ENCODE results near the gene PHACTR4.
"Not testable (repeated sequence)": the region's sequence is repeated elsewhere in the genome, so short reads cannot be mapped to it uniquely, and the experiment has no call there.

The PHACTR4 gene

DNA sequence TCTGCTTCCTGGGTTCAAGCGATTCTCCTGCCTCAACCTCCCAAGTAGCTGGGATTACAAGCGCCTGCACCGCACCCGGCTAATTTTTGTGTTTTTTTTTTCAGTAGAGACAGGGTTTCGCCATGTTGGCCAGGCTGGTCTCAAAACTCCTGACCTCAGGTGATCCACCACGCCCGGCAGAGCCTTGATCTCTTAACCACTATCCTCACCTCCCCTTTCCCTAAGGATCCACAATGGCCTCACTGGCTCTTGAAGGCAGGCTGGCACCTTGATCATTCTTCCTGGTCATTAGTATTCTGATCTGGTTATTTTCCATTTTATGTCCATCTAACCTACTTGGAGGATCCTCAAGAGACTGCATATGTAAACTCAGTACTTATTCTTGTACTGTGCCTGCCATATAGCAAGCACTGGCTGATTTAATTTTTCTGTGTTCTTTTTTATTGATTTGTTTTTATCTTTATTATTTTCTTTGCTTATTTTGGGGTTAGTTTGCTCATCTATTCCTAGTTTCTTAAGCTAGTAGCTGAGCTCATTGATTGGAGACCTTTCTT, 142.6 kb downstream of the PHACTR4 start:
- ChIA-PET CTCF (interaction anchor here (0.7 to 1.6 kb wide), 2 partner anchors 13 to 91 kb away, joined by 3 to 10 read pairs; no protein-coding TSS in a partner anchor), POLR2A (interaction anchor here (1.1 to 1.4 kb wide), 3 partner anchors 81 to 91 kb away, joined by 3 to 4 read pairs (median 4); no protein-coding TSS in a partner anchor)
- H3K4me3 ChIP-seq (ENCODE audit: low read depth, low read length) = no peak overlapping the region
- DNase-seq (ENCODE audit: low read depth, low spot score) = no peak
- TF ChIP-seq CTCF (IDR thresholded peaks at IDR 0.05; ENCODE audit: insufficient read depth, low read length, missing control alignments) = no peak

DNA sequence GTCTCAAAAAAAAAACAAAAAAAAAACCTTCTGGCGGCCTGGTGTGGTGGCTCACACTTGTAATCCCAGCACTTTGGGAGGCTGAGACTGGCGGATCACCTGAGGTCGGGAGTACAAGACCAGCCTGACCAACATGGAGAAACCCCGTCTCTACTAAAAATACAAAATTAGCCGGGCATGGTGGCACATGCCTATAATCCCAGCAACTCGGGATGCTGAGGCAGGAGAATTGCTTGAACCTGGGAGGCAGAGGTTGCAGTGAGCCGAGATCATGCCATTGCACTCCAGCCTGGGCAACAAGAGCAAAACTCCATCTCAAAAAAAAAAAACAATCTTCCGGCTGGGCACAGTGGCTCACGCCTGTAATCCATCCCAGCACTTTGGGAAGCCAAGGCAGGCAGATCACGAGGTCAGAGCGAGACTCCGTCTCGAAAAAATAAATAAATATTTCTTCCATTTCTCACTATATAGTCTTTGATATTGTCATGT, 144.9 kb downstream of the PHACTR4 start:
- H3K4me3 ChIP-seq (ENCODE audit: low read depth, low read length); DNase-seq (ENCODE audit: low read depth, low spot score); CTCF ChIA-PET: not testable (repeated sequence)
- POLR2A ChIA-PET = interaction anchor here (4.2 kb wide), 1 partner anchor 89 kb away, joined by 30 read pairs; no protein-coding TSS in a partner anchor

DNA sequence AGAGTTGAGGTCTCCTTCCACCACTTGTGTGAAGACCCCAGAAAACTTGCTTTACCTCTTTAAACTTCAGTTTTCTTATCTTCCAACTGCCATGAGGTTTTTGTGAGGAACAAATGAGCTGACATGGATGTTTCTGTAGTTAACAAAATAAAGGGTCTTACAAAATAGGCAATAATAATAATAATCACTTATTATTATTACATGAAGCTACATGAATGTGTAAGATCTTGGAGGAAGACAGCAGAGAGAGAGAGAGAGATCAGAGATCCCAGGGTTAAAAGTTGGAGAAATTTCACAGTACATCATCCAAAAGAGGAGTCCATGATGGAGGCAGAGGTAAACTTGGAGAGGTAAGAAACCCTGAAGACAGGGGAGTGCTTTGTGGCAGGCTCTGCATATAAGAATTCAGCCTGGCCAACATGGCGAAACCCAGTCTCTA, 147.0 kb downstream of the PHACTR4 start:
- TF ChIP-seq CTCF (IDR thresholded peaks at IDR 0.05; ENCODE audit: insufficient read depth, low read length, missing control alignments) = no peak
- no peak overlapping the region for H3K4me3 ChIP-seq (ENCODE audit: low read depth, low read length)
- ChIA-PET POLR2A (interaction anchor here (2.2 to 4.2 kb wide), 2 partner anchors 65 to 87 kb away, joined by 11 to 30 read pairs; no protein-coding TSS in a partner anchor), CTCF (interaction anchor here (0.8 to 6.0 kb wide), 8 partner anchors 10 to 361 kb away, joined by 3 to 114 read pairs (median 4); no protein-coding TSS in a partner anchor)
- no peak for DNase-seq (ENCODE audit: low read depth, low spot score)

- peak overlapping the region; percentile 75 for H3K4me3 ChIP-seq (ENCODE audit: low read depth, low read length)
- no peak for DNase-seq (ENCODE audit: low read depth, low spot score)
- POLR2A ChIA-PET = interaction anchor here (4.2 kb wide), 1 partner anchor 85 kb away, joined by 30 read pairs; no protein-coding TSS in a partner anchor
- CTCF ChIA-PET = interaction anchor here (0.7 to 6.0 kb wide), 9 partner anchors 9 to 360 kb away, joined by 3 to 114 read pairs (median 5); no protein-coding TSS in a partner anchor
- TF ChIP-seq CTCF (IDR thresholded peaks at IDR 0.05; ENCODE audit: insufficient read depth, low read length, missing control alignments) = no peak
Observed at GRCh38 chr1:28517649-28517999, 148.1 kb downstream of the PHACTR4 start.

GRCh38 chr1:28518000-28518744, 148.6 kb downstream of the PHACTR4 start:
- TF ChIP-seq CTCF (IDR thresholded peaks at IDR 0.05; ENCODE audit: insufficient read depth, low read length, missing control alignments) = peak; percentile 87
- CTCF ChIA-PET = interaction anchor here (0.7 to 6.0 kb wide), 10 partner anchors 9 to 359 kb away, joined by 3 to 114 read pairs (median 4); partner anchors contain the start of gene TRNAU1AP
- DNase-seq (ENCODE audit: low read depth, low spot score) = no peak

DNA sequence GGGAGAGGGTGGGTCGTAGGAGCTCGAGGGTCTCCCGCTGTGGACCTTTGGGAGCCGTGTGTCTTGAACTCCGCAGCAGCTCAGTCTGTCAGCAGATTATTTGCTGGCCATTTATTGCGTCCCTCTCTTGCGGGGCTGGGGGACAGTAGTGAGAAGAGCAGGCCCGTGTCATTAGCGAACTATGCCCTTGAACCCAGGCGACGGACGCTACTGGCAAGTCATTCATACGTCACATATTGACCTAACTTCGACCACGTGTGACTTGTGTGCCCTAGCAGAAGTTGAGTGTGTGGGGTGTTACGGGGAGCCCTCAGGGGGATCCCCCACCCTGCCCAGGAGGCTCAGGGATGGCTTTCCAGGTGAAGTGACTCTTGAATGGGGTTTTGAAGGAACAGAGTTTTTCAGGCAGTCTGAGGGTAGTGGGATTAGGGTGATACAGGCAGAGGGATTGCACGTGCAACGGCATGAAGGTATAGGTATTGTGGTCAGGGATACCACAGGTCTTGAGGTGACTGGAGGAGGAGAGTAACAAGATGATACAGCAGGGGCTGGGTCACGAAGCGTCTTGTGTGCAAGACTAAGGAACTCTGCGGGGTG, 149.3 kb downstream of the PHACTR4 start:
- ChIA-PET CTCF (interaction anchor here (0.7 to 6.0 kb wide), 6 partner anchors 9 to 358 kb away, joined by 3 to 114 read pairs (median 4); partner anchors contain the start of gene TRNAU1AP), POLR2A (interaction anchor here (0.9 to 4.2 kb wide), 3 partner anchors 62 to 130 kb away, joined by 6 to 30 read pairs (median 9); partner anchors contain the start of gene RNU11)
- DNase-seq (ENCODE audit: low read depth, low spot score) = no peak
- no peak for TF ChIP-seq CTCF (IDR thresholded peaks at IDR 0.05; ENCODE audit: insufficient read depth, low read length, missing control alignments)
- peak overlapping the region; percentile 75 for H3K4me3 ChIP-seq (ENCODE audit: low read depth, low read length)

More at GRCh38 chr1:28518000-28518744, 148.6 kb downstream of the PHACTR4 start:
- POLR2A ChIA-PET = interaction anchor here (0.9 to 4.2 kb wide), 3 partner anchors 63 to 131 kb away, joined by 6 to 30 read pairs (median 9); partner anchors contain the start of gene RNU11
- H3K4me3 ChIP-seq (ENCODE audit: low read depth, low read length) = peak overlapping the region; percentile 75
